Peyer's patch (tissue), 4 donors: ENCODE measurements around the gene PPM1L.

ENCODE experiments used
- CTCF ChIP-seq, 6 experiments: fragments of 450-650 bp in 4 of 6; fragments of 200-600 bp in 2 of 6; sonication (generic) in 1 of 6; IDR thresholded peaks; one replicate each; pipeline ENCODE4 v1.5.1; 2017 to 2019; ENCODE audit warnings: antibody characterized with exemption in 6 of 6, mild to moderate bottlenecking in 3 of 6, moderate library complexity in 1 of 6
- POLR2A ChIP-seq, 2 donors: fragments of 450-650 bp; IDR thresholded peaks; one replicate each; pipeline ENCODE4 v1.5.1; 2017; ENCODE audit warnings: antibody characterized with exemption in 2 of 2, mild to moderate bottlenecking in 2 of 2, moderate library complexity in 2 of 2

GRCh38 chr3:160886421-160886820, 130.4 kb downstream of the PPM1L start:
- no peak for TF ChIP-seq CTCF (IDR thresholded peaks at IDR 0.05)
- no peak for TF ChIP-seq POLR2A (IDR thresholded peaks at IDR 0.05)
